ENCODE measurements around the gene EEF2KMT. TPM values are rescaled to one million over a fixed set of nuclear protein-coding genes. Genes with fewer than 3 reads are reported as not detected.

The EEF2KMT gene
- total and polyA plus RNA-seq, 2 of the 13 experiments (the other 11 are each of a cell fraction or from before 2014, with no cell fraction given) = 10.7 to 26.9 TPM

GRCh38 chr16:5065326-5065725 lies 32.3 kb downstream of the EEF2KMT start (continued):
- TF ChIP-seq GZF1 (CRISPR knock-in tag; IDR thresholded peaks at IDR 0.05) (0 out of 2 replicates have a peak, but pooled peaks have one; percentile 52), CEBPG (CRISPR knock-in tag; IDR thresholded peaks at IDR 0.05) (peak; percentile 88), THAP9 (CRISPR knock-in tag; IDR thresholded peaks at IDR 0.05; ENCODE audit: borderline replicate concordance) (0 out of 2 replicates have a peak, but pooled peaks have one; percentile 14), ZBTB21 (CRISPR knock-in tag; IDR thresholded peaks at IDR 0.05) (no peak), MTF2 (CRISPR knock-in tag; IDR thresholded peaks at IDR 0.05; ENCODE audit: borderline replicate concordance) (peak; percentile 44; the same call in 1 of the 2 replicates), ZBTB1 (CRISPR knock-in tag; IDR thresholded peaks at IDR 0.05; ENCODE audit: borderline replicate concordance) (no peak), CEBPB (IDR thresholded peaks at IDR 0.05; ENCODE audit: borderline replicate concordance, low read depth, low read length) (peak; percentile 94), ZNF563 (CRISPR knock-in tag; IDR thresholded peaks at IDR 0.05) (0 out of 2 replicates have a peak, but pooled peaks have one; percentile 23)

GRCh38 chr16:5064915-5065314 lies 32.7 kb downstream of the EEF2KMT start:
- Histone ChIP-seq H3K36me3 (replicated peaks in 1 of 2; ENCODE audit: control insufficient read depth in 1 of 2, insufficient read depth in 2 of 2, low read length in 2 of 2) (no peaks in the 10 kb centered on the region), H3K27ac (ENCODE audit: extremely low read length, insufficient read depth, low read length) (no peak overlapping the region), H4K20me1 (ENCODE audit: insufficient read depth, low read length) (no peaks in the 10 kb centered on the region), H3K27me3 (ENCODE audit: control insufficient read depth in 1 of 2, insufficient read depth in 2 of 2, low read length in 2 of 2) (peaks cover 0 to 21% of the 10 kb centered on the region in 2 experiments; a peak in 2 of 5 replicates), H3K79me2 (ENCODE audit: insufficient read depth, low read length) (no peaks in the 10 kb centered on the region), H3K9ac (ENCODE audit: insufficient read depth, low read depth, low read length) (no peak overlapping the region), H3K4me3 (replicated peaks in 1 of 3; ENCODE audit: insufficient read depth in 1 of 3, low read depth in 2 of 3, low read length in 3 of 3) (peak overlapping the region in 1 of 3 experiments; percentile 63; a peak in 1 of 6 replicates), H2AFZ (ENCODE audit: low read length) (no peak overlapping the region), H3K4me2 (ENCODE audit: low read depth, low read length) (peak overlapping the region; percentile 76), H3K9me3 (ENCODE audit: low read length) (no peaks in the 10 kb centered on the region), H3K4me1 (ENCODE audit: insufficient read depth, low read length) (peaks cover 21% of the 10 kb centered on the region)
- no peak for DNase-seq (ENCODE audit: low spot score)
- ChIA-PET POLR2A (interaction anchor here (0.8 kb wide), 1 partner anchor 29 kb away, joined by 3 read pairs; no protein-coding TSS in a partner anchor), CTCF (ENCODE audit: low intra/inter-chr PET ratio, low total read pairs) (no interaction called here)
- in situ Hi-C loops (cut with HindIII; ENCODE audit: extremely low pct_ligation_motif_present, low pct_unique_long_range_greater_than_20kb) (no loop called here), intact Hi-C loops (cut with micrococcal nuclease; ENCODE audit: unreplicated experiment) (no loop called here)
- ATAC-seq = no peak; the same call in 2 of the 3 replicates
- 25% methylated on average over 7 of the region's 7 CpGs for WGBS (ENCODE audit: low lambda C conversion rate)
- no peak for FAIRE-seq
- no TSS peak for BruUV-seq (replicated peaks)
- no peak for TF ChIP-seq JUND (CRISPR knock-in tag; IDR thresholded peaks at IDR 0.05)
- TF ChIP-seq THAP11 (CRISPR knock-in tag; IDR thresholded peaks at IDR 0.05) = no peak
- TF ChIP-seq ZNF792 (CRISPR knock-in tag; IDR thresholded peaks at IDR 0.05) = no peak
- no peak for TF ChIP-seq GMEB1 (CRISPR knock-in tag; IDR thresholded peaks at IDR 0.05; ENCODE audit: borderline replicate concordance)
- TF ChIP-seq ZNF576 (CRISPR knock-in tag; IDR thresholded peaks at IDR 0.05) = no peak
- TF ChIP-seq ZIK1 (CRISPR knock-in tag; IDR thresholded peaks at IDR 0.05; ENCODE audit: borderline replicate concordance, low read depth) = no peak
- TF ChIP-seq TCF7L2 (IDR thresholded peaks at IDR 0.05; ENCODE audit: low read depth, low read length) = no peak
- no peak for TF ChIP-seq GATAD2A (CRISPR knock-in tag; IDR thresholded peaks at IDR 0.05)
- TF ChIP-seq ZBTB44 (CRISPR knock-in tag; IDR thresholded peaks at IDR 0.05) = no peak
- no peak for TF ChIP-seq PPARG (CRISPR knock-in tag; conservative IDR thresholded peaks at IDR 0.05)
